OCI-LY1 (cell line): Measurements from ENCODE around the gene KLRK1.
"Not testable (repeated sequence)": the region's sequence is repeated elsewhere in the genome, so short reads cannot be mapped to it uniquely, and the experiment has no call there.

Experiments used
- H2AFZ ChIP-seq: fragments of 200-600 bp; sonication (generic), shearing (Covaris generic); 2 replicates; pipeline ENCODE4 v1.6.0; 2014; ENCODE audit warnings: antibody characterized with exemption, mild to moderate bottlenecking, low read length
- H3F3A ChIP-seq: fragments of 200-600 bp; sonication (generic), shearing (Covaris generic); 2 replicates; pipeline ENCODE4 v1.6.0; 2014; ENCODE audit warnings: mild to moderate bottlenecking, antibody characterized with exemption, low read length, moderate library complexity; ENCODE audit not compliant: insufficient read depth
- H3K27ac ChIP-seq: fragments of 200-600 bp; sonication (generic); 2 replicates; pipeline ENCODE4 v1.5.1; 2014; ENCODE audit warnings: low read length, mixed run types, mild to moderate bottlenecking, low read depth; ENCODE audit not compliant: poor library complexity, severe bottlenecking
- H3K27me3 ChIP-seq: fragments of 200-600 bp; sonication (generic); 2 replicates; pipeline ENCODE4 v1.6.0; 2014; ENCODE audit warnings: antibody characterized with exemption, mild to moderate bottlenecking, low read length, moderate library complexity; ENCODE audit not compliant: insufficient read depth
- H3K36me3 ChIP-seq: fragments of 200-600 bp; sonication (generic); 2 replicates; pipeline ENCODE4 v1.6.1; 2014; ENCODE audit warnings: mild to moderate bottlenecking, antibody characterized with exemption, low read length, moderate library complexity, mixed read lengths; ENCODE audit not compliant: insufficient read depth
- H3K4me1 ChIP-seq: fragments of 200-600 bp; sonication (generic); 2 replicates; pipeline ENCODE4 v1.5.1; 2014; ENCODE audit warnings: mild to moderate bottlenecking, low read length, moderate library complexity; ENCODE audit not compliant: insufficient read depth, severe bottlenecking
- H3K4me2 ChIP-seq: fragments of 200-600 bp; sonication (generic), shearing (Covaris generic); 2 replicates; pipeline ENCODE4 v1.6.1; 2014; ENCODE audit warnings: low read length
- H3K4me3 ChIP-seq: fragments of 200-600 bp; sonication (generic); 2 replicates; pipeline ENCODE4 v1.5.1; 2014; ENCODE audit warnings: low read length, low read depth, mild to moderate bottlenecking, mixed read lengths; ENCODE audit not compliant: poor library complexity, severe bottlenecking
- H3K79me2 ChIP-seq: fragments of 200-600 bp; shearing (Covaris generic); 2 replicates; pipeline ENCODE4 v1.6.1; 2016; ENCODE audit warnings: mixed run types, low read length, mixed read lengths; ENCODE audit not compliant: insufficient read depth
- H3K9ac ChIP-seq: fragments of 200-600 bp; sonication (generic), shearing (Covaris generic); 2 replicates; pipeline ENCODE4 v1.6.1; 2014; ENCODE audit warnings: mild to moderate bottlenecking, low read length, mixed read lengths
- H3K9me2 ChIP-seq: fragments of 200-600 bp; sonication (generic), shearing (Covaris generic); 2 replicates; pipeline ENCODE4 v1.6.1; 2014; ENCODE audit warnings: low read depth, mild to moderate bottlenecking, low read length, mixed read lengths
- H3K9me3 ChIP-seq: fragments of 200-600 bp; shearing (Covaris generic); 2 replicates; pipeline ENCODE4 v1.6.1; 2014; ENCODE audit warnings: low read length, mixed read lengths
- H4K20me1 ChIP-seq: fragments of 200-600 bp; sonication (generic), shearing (Covaris generic); 2 replicates; pipeline ENCODE4 v1.6.0; 2016; ENCODE audit warnings: mild to moderate bottlenecking, low read length; ENCODE audit not compliant: insufficient read depth
- CTCF ChIP-seq: fragments of 200-600 bp; sonication (generic), shearing (Covaris generic); IDR thresholded peaks from 2 replicates; pipeline ENCODE4 v1.5.1; 2017; ENCODE audit warnings: mild to moderate bottlenecking, antibody characterized with exemption, low read length, moderate library complexity, mixed read lengths
- EZH2 ChIP-seq: fragments of 200-600 bp; sonication (generic), shearing (Covaris generic); IDR thresholded peaks from 2 replicates; pipeline ENCODE4 v1.8.0; 2017; ENCODE audit warnings: borderline replicate concordance, mixed run types, mild to moderate bottlenecking, antibody characterized with exemption, low read length, moderate library complexity, mixed read lengths

KLRK1 gene

DNA sequence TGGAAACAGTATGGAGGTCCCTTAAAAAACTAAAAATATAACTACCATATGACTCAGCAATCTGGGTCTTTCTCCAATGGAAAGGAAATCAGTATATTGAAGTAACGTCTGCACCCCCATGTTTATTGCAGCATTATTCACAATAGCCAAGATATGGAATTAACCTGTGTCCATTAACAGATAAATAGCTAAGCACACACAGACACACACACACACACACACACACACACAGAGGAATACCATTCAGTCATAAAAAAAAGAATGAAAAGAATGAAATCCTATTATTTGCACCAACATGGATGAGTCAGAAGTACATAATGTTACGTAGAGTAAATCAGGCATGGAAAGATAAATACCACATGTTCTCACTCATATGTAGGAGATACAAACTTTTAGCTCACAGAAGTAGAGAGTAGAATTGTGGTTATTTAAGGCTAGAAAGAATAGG, 4.7 kb downstream of the KLRK1 start:
- no peak overlapping the region for H3K27ac ChIP-seq
- H3K9ac ChIP-seq, result no peak overlapping the region
- peaks cover 99% of the 10 kb centered on the region for H3K79me2 ChIP-seq
- H3F3A ChIP-seq, result no peaks in the 10 kb centered on the region
- no peak overlapping the region for H3K4me2 ChIP-seq
- H3K36me3 ChIP-seq, result peaks cover 75% of the 10 kb centered on the region
- no peaks in the 10 kb centered on the region for H3K27me3 ChIP-seq
- peaks cover 8% of the 10 kb centered on the region for H3K9me3 ChIP-seq
- TF ChIP-seq EZH2 (no peak), CTCF (no peak)
- no peaks in the 10 kb centered on the region for H4K20me1 ChIP-seq
- H2AFZ ChIP-seq, result no peak overlapping the region
- no peaks in the 10 kb centered on the region for H3K9me2 ChIP-seq
- peaks cover 35% of the 10 kb centered on the region for H3K4me1 ChIP-seq
- H3K4me3 ChIP-seq, result no peak overlapping the region

DNA sequence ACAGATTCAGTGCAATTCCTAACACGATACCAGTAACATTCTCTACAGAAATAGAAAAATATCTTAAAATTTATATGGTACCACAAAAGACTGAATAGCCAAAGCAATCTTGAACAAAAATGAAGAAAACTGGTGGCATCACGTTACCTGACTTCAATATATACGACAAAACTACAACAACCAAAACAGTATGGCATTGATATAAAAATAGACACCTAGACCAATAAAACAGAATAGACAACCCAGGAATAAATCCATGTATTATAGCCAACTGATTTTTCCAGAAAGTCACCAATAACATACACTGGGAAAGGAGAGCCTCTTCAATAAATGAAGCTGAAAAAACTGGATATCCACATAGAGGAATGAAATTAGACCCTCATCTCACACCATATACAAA, 5.7 kb downstream of the KLRK1 start:
- H3K79me2 ChIP-seq, result peaks cover 90% of the 10 kb centered on the region
- no peaks in the 10 kb centered on the region for H3K9me2 ChIP-seq
- H3K4me1 ChIP-seq, result peaks cover 25% of the 10 kb centered on the region
- H4K20me1 ChIP-seq, result no peaks in the 10 kb centered on the region
- H3F3A ChIP-seq, result no peaks in the 10 kb centered on the region
- TF ChIP-seq EZH2 (no peak), CTCF (no peak)
- no peak overlapping the region for H3K27ac ChIP-seq
- no peak overlapping the region for H3K4me2 ChIP-seq
- no peak overlapping the region for H3K4me3 ChIP-seq
- no peaks in the 10 kb centered on the region for H3K27me3 ChIP-seq
- no peak overlapping the region for H3K9ac ChIP-seq
- no peak overlapping the region for H2AFZ ChIP-seq
- peaks cover 85% of the 10 kb centered on the region for H3K36me3 ChIP-seq
- peaks cover 8% of the 10 kb centered on the region for H3K9me3 ChIP-seq

DNA sequence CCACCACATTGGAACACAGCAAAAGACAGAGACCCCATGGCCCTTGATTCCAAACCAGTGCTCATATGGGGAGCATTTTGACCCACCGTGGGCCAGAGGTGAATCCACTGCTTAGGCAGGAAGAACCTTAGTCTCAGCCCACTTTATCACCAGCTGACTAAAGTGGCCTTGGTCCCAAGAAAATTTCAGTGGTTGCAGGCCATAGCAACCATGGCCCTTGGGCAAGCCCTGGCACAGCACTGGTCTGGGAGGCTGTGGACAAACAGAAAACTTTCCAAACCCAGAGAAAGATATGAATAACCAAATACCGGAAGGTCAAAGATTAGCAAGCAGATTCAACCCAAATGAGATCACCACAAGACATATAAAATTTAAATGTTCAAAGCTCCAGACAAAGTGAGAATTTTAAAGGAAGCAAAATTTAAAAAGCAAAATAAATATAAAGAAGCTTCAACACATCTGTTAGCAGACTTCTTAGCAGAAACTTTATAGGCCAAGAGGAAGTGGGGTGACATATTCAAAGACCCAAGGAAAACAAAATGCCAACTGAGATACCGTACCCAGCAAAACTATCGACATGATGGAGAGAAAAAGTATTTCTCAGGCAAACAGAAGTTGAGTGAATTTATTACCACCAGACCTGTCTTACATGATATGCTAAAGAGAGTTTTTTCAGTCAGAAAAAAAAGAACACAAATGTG, 7.8 kb downstream of the KLRK1 start:
- Histone ChIP-seq H3K36me3 (peaks cover 100% of the 10 kb centered on the region), H3K9me3 (peaks cover 8% of the 10 kb centered on the region), H3K4me3 (no peak overlapping the region), H3K27me3 (no peaks in the 10 kb centered on the region), H3K4me2 (no peak overlapping the region), H3K9ac (no peak overlapping the region), H4K20me1 (no peaks in the 10 kb centered on the region), H3K79me2 (peaks cover 72% of the 10 kb centered on the region), H3K9me2 (no peaks in the 10 kb centered on the region), H2AFZ (no peak overlapping the region), H3K4me1 (peaks cover 5% of the 10 kb centered on the region), H3F3A (no peaks in the 10 kb centered on the region), H3K27ac (peak overlapping the region; percentile 21)
- TF ChIP-seq CTCF, result no peak
- TF ChIP-seq EZH2, result no peak

- not testable (repeated sequence) for H3F3A ChIP-seq, H2AFZ ChIP-seq, H3K27ac ChIP-seq, H3K9me2 ChIP-seq, H3K9ac ChIP-seq, H3K27me3 ChIP-seq, H4K20me1 ChIP-seq, H3K4me1 ChIP-seq, H3K9me3 ChIP-seq, H3K4me3 ChIP-seq, H3K4me2 ChIP-seq
- Histone ChIP-seq H3K79me2 (peaks cover 49% of the 10 kb centered on the region), H3K36me3 (peaks cover 100% of the 10 kb centered on the region)
These were observed 11.1 kb downstream of the KLRK1 start for GRCh38 chr12:10378737-10379136.
